SK-N-MC (cell line): ENCODE results near the gene KCNMA1.

Source experiments
- EZH2 ChIP-seq: fragments of 200-600 bp; sonication (generic); IDR thresholded peaks from one replicate; pipeline ENCODE4 v1.6.1; 2017; ENCODE audit warnings: antibody characterized with exemption
- FOXP2 ChIP-seq: optimal IDR thresholded peaks from 2 replicates; pipeline ENCODE3; 2011; ENCODE audit warnings: mild to moderate bottlenecking, moderate library complexity; ENCODE audit not compliant: insufficient read depth; ENCODE audit errors: extremely low read length, control extremely low read depth
- POLR2AphosphoS5 ChIP-seq: IDR thresholded peaks from 2 replicates; pipeline ENCODE4 v1.6.1; 2012; ENCODE audit warnings: mild to moderate bottlenecking, low read depth, low read length, borderline replicate concordance

DNA sequence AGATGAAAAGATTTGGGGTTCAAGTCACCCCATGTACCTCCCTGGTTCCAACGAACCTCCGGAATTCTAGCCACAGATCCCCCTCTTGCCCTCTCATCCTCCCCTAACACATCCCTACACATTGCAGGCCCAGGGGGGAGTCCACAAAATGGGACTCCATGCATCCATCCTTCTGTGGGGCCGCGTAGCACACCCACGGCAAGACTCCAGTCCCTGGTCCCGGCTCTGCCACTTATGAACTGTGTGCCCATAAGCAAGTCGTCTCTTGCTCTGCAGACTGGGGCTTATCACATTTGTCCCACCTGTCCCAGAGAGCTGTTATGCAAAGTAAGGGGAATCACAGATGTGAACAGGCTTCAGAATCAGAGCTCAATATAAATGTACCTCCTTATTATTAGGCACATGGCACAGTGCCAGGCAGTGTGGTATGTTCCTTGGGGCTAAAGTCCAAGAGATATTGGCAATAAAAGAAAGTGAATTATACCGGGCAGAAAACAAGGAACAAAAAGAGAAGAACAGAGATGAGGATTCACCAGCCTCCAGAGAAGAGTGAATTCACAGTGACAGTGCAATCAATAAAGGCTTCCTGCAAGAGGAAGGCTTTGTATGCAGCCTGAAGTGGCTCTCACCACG lies 73.9 kb downstream of the KCNMA1 start:
- TF ChIP-seq FOXP2 = no peak
- no peak for TF ChIP-seq POLR2AphosphoS5
- TF ChIP-seq EZH2 = no peak
